ENCODE measurements around the gene KRT4.
"Not testable (repeated sequence)": the region's sequence is repeated elsewhere in the genome, so short reads cannot be mapped to it uniquely, and the experiment has no call there.

Gene KRT4

GRCh38 chr12:52813885-52814709, at the start of gene KRT4:
TSS of gene KRT4 (minus strand) at chr12:52814116. CDS start at chr12:52814058, 58 bp downstream.
- DNase-seq (ENCODE audit: low read depth, low spot score), result no peak

- peak; percentile 48 for DNase-seq (ENCODE audit: low read depth, low spot score)
Observed at GRCh38 chr12:52862023-52862422, 48.1 kb upstream of the KRT4 start.

GRCh38 chr12:52861511-52861910, 47.6 kb upstream of the KRT4 start:
- DNase-seq (ENCODE audit: low read depth, low spot score), result no peak

GRCh38 chr12:52860102-52860823, 46.3 kb upstream of the KRT4 start:
- DNase-seq (ENCODE audit: low read depth, low spot score), result no peak

GRCh38 chr12:52857500-52857899, 43.6 kb upstream of the KRT4 start:
- no peak for DNase-seq (ENCODE audit: low read depth, low spot score)

- no peak for DNase-seq (ENCODE audit: low read depth, low spot score)
Observed at GRCh38 chr12:52856787-52857186, 42.9 kb upstream of the KRT4 start.

- DNase-seq (ENCODE audit: low read depth, low spot score), result not testable (repeated sequence)
Observed at GRCh38 chr12:52856077-52856476, 42.2 kb upstream of the KRT4 start.

GRCh38 chr12:52851787-52852186, 37.9 kb upstream of the KRT4 start:
- no peak for DNase-seq (ENCODE audit: low read depth, low spot score)

GRCh38 chr12:52850681-52851080, 36.8 kb upstream of the KRT4 start:
- DNase-seq (ENCODE audit: low read depth, low spot score), result no peak

- DNase-seq (ENCODE audit: low read depth, low spot score), result no peak
Observed at GRCh38 chr12:52849511-52849910, 35.6 kb upstream of the KRT4 start.

GRCh38 chr12:52848661-52849255, 34.8 kb upstream of the KRT4 start, which contains the start of gene KRT78:
TSS of gene KRT78 (minus strand) at chr12:52848994. CDS start at chr12:52848930, 64 bp downstream.
- peak; percentile 18 for DNase-seq (ENCODE audit: low read depth, low spot score)

- DNase-seq (ENCODE audit: low read depth, low spot score), result no peak
Observed at GRCh38 chr12:52847335-52848102, 33.6 kb upstream of the KRT4 start.

GRCh38 chr12:52846356-52846970, 32.5 kb upstream of the KRT4 start:
- DNase-seq (ENCODE audit: low read depth, low spot score), result no peak

- DNase-seq (ENCODE audit: low read depth, low spot score), result no peak
Observed at GRCh38 chr12:52845946-52846345, 32.0 kb upstream of the KRT4 start.

GRCh38 chr12:52844386-52844785, 30.5 kb upstream of the KRT4 start:
- no peak for DNase-seq (ENCODE audit: low read depth, low spot score)

GRCh38 chr12:52839436-52840105, 25.7 kb upstream of the KRT4 start:
- DNase-seq (ENCODE audit: low read depth, low spot score), result no peak

- no peak for DNase-seq (ENCODE audit: low read depth, low spot score)
Observed at GRCh38 chr12:52838609-52839435, 24.9 kb upstream of the KRT4 start.

- no peak for DNase-seq (ENCODE audit: low read depth, low spot score)
Observed at GRCh38 chr12:52837781-52838608, 24.1 kb upstream of the KRT4 start.

- peak; percentile 12 for DNase-seq (ENCODE audit: low read depth, low spot score)
Observed at GRCh38 chr12:52837413-52837741, 23.5 kb upstream of the KRT4 start.
